Measurements from ENCODE around the gene TMEM134.

TMEM134 gene

DNA sequence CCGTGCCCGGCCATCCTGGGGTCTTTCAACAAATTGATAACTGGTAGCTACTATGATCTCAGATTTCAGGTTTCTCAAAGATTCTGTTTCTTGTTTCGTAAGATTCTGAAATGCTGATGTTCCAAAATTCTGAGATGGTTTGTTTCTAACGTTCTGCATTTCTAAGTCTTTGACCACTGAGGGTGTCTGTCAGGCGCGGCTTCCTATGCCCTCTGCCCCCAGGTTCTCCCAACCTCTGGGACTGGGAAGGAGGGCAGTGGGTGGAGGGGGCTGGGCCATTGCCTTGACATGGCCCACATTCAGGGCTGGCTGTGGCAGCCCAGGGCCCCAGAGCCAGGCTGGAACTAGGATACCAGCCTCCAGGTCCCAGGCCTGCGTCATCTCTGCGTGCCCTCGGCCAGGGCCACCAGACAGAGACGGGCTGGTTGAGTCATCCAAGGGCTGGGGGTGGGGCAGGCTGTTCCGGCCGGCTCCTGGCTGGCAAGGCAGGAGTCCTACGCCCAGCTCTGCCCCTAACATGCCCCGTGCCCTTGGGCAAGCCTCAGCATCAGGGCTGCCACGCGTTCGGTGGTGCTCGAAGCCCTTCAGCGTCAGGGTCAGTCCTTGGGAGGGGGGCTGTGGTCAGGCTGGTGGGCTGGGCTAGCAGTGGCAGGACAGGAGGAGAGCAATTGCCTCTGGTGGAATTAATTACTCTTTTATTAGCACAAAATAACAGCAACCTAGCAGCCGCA lies 5.2 kb downstream of the TMEM134 start:
- Histone ChIP-seq H3K27me3 (ENCODE audit: insufficient read depth, low read length) (no peaks in the 10 kb centered on the region; the same call in 1 of the 2 replicates), H3K36me3 (ENCODE audit: insufficient read depth, low read depth, low read length) (no peaks in the 10 kb centered on the region), H3K4me3 (ENCODE audit: low read length) (peak overlapping the region; percentile 95; the same call in 1 of the 2 replicates), H3K9ac (ENCODE audit: low read depth, low read length) (peak overlapping the region; percentile 66; the same call in 1 of the 2 replicates), H3K27ac (ENCODE audit: low read length) (no peak overlapping the region), H3K4me1 (ENCODE audit: insufficient read depth, low read length) (peaks cover 11% of the 10 kb centered on the region), H3K9me3 (ENCODE audit: insufficient read depth, low read depth, low read length) (no peaks in the 10 kb centered on the region)

DNA sequence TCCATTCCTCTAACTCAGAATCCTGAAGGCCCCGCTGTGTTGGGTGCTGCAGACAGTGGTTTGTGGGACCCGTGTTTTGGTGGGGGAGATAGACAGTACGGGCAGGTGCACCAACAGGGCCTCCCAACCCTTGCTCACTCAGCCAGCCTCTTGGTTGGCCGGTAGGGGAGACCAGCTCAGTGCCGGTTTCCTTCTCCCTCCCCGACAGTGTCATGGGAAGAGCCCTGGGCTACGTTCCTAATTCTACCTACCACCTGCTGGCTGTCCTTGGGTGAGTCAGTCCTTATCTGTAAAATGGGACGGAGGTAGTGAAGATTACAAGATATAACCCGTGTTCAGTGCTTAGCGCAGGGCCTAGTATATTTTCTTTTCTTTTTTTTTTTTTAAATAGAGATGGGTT lies 5.9 kb downstream of the TMEM134 start:
- H3K27me3 ChIP-seq (ENCODE audit: insufficient read depth, low read length): no peaks in the 10 kb centered on the region; the same call in 1 of the 2 replicates
- no peaks in the 10 kb centered on the region for H3K9me3 ChIP-seq (ENCODE audit: insufficient read depth, low read depth, low read length)
- H3K36me3 ChIP-seq (ENCODE audit: insufficient read depth, low read depth, low read length): no peaks in the 10 kb centered on the region
- no peak overlapping the region for H3K4me3 ChIP-seq (ENCODE audit: low read length)
- H3K9ac ChIP-seq (ENCODE audit: low read depth, low read length): no peak overlapping the region
- H3K4me1 ChIP-seq (ENCODE audit: insufficient read depth, low read length): peaks cover 8% of the 10 kb centered on the region
- no peak overlapping the region for H3K27ac ChIP-seq (ENCODE audit: low read length)

DNA sequence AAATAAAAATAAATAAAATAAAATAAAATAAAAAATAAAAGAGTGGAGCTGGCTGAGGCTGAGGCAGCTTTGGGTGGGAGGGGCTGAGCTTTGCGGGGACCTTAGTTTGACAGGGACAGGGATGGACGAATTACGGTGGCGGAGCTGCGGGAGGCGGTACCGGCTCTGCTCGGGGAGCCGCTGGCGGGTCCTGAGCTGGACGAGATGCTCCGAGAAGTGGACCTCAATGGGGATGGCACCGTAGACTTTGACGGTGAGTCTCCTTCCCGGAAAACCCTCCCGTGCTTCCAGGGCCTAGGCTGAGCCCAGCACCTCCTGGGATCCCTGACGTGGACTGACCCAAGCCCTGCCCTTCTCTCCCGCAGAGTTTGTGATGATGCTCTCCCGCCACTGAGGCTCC lies 10.8 kb downstream of the TMEM134 start:
- Histone ChIP-seq H3K4me1 (ENCODE audit: insufficient read depth, low read length) (no peaks in the 10 kb centered on the region), H3K4me3 (ENCODE audit: low read length) (no peak overlapping the region), H3K9me3 (ENCODE audit: insufficient read depth, low read depth, low read length) (no peaks in the 10 kb centered on the region), H3K36me3 (ENCODE audit: insufficient read depth, low read depth, low read length) (no peaks in the 10 kb centered on the region), H3K9ac (ENCODE audit: low read depth, low read length) (no peak overlapping the region), H3K27ac (ENCODE audit: low read length) (no peak overlapping the region), H3K27me3 (ENCODE audit: insufficient read depth, low read length) (no peaks in the 10 kb centered on the region; the same call in 1 of the 2 replicates)

DNA sequence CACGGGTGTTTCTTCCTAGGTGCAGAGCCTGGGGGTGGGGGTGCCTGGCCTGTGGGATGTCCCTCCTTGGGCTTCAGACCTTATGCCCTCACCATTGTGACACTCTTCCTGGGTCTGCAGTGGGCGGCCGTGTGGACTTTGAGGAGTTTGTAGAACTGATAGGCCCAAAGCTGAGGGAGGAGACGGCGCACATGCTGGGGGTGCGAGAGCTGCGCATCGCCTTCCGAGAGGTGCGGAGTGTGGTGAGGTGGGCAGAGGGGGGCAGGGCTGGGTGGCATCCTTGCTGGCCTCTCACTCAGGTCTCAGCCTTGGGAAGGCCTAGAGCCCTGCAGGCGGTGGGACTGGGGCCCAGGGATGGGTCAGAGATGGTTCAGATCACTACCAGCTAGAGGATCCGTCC lies 11.6 kb downstream of the TMEM134 start:
- no peaks in the 10 kb centered on the region for H3K36me3 ChIP-seq (ENCODE audit: insufficient read depth, low read depth, low read length)
- no peaks in the 10 kb centered on the region for H3K9me3 ChIP-seq (ENCODE audit: insufficient read depth, low read depth, low read length)
- no peak overlapping the region for H3K4me3 ChIP-seq (ENCODE audit: low read length)
- H3K9ac ChIP-seq (ENCODE audit: low read depth, low read length): no peak overlapping the region
- H3K27me3 ChIP-seq (ENCODE audit: insufficient read depth, low read length): no peaks in the 10 kb centered on the region; the same call in 1 of the 2 replicates
- H3K27ac ChIP-seq (ENCODE audit: low read length): no peak overlapping the region
- H3K4me1 ChIP-seq (ENCODE audit: insufficient read depth, low read length): no peaks in the 10 kb centered on the region

DNA sequence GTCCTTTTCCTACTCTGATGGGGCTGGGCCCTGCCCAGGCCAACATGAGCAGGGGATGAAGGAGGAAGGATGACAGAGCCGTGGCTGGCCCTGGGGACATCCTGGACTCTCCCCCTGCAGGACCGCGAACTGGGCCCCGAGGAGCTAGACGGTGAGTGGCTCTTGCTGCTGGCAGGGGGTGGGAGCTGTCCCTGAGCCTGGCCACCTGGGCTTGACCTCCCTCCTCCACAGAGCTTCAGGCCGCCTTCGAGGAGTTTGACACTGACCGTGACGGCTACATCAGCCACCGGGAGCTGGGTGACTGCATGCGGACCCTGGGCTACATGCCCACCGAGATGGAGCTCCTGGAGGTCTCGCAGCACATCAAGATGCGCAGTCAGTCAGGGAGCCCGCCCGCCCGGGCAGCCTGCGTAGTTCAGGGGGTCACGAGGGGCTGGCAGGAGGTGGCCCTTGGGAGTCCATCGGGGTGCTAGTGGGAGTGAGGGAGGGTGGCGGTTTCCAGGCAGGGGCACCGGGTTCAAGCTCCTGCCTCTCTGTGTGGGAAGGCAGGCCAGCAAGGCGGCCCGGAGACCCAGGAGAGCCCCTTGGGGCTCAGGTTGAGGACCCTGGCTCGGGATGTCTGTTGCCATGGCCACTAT lies 12.9 kb downstream of the TMEM134 start:
- H3K4me3 ChIP-seq (ENCODE audit: low read length): no peak overlapping the region
- no peak overlapping the region; the same call in 1 of the 2 replicates for H3K9ac ChIP-seq (ENCODE audit: low read depth, low read length)
- H3K27me3 ChIP-seq (ENCODE audit: insufficient read depth, low read length): no peaks in the 10 kb centered on the region; the same call in 1 of the 2 replicates
- H3K36me3 ChIP-seq (ENCODE audit: insufficient read depth, low read depth, low read length): no peaks in the 10 kb centered on the region
- H3K4me1 ChIP-seq (ENCODE audit: insufficient read depth, low read length): no peaks in the 10 kb centered on the region
- no peak overlapping the region for H3K27ac ChIP-seq (ENCODE audit: low read length)
- no peaks in the 10 kb centered on the region for H3K9me3 ChIP-seq (ENCODE audit: insufficient read depth, low read depth, low read length)

DNA sequence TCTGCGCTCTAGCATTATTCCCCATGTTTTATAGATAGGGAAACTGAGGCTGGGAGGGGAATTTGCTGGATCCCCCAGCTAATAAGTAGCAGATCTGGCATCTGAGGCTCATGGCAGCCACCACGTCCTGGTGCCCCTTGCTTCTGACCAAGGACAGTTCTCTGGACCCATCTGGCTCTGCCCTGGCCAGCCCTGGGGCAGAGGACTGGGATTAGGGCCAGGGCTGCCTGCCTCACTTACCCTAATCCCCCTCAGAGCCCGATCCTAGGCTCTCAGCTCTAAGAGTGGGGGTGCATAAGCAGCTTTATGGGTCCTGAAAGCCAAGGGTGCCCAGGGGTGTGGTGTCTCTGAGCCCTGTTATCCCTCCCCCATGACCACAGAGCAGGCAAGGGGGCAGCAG lies 14.0 kb downstream of the TMEM134 start, which contains the start of gene CABP4:
TSS of gene CABP4 (plus strand) at position 301 of the 400 bp plus-strand sequence. CDS start at position 371, 70 bp downstream.
- no peaks in the 10 kb centered on the region; the same call in 1 of the 2 replicates for H3K27me3 ChIP-seq (ENCODE audit: insufficient read depth, low read length)
- H3K9me3 ChIP-seq (ENCODE audit: insufficient read depth, low read depth, low read length): no peaks in the 10 kb centered on the region
- H3K27ac ChIP-seq (ENCODE audit: low read length): no peak within 1 kb of the TSS
- no peak within 1 kb of the TSS for H3K4me3 ChIP-seq (ENCODE audit: low read length)
- no peaks in the 10 kb centered on the region for H3K4me1 ChIP-seq (ENCODE audit: insufficient read depth, low read length)
- no peak within 1 kb of the TSS; the same call in 1 of the 2 replicates for H3K9ac ChIP-seq (ENCODE audit: low read depth, low read length)
- H3K36me3 ChIP-seq (ENCODE audit: insufficient read depth, low read depth, low read length): no peaks in the 10 kb centered on the region

DNA sequence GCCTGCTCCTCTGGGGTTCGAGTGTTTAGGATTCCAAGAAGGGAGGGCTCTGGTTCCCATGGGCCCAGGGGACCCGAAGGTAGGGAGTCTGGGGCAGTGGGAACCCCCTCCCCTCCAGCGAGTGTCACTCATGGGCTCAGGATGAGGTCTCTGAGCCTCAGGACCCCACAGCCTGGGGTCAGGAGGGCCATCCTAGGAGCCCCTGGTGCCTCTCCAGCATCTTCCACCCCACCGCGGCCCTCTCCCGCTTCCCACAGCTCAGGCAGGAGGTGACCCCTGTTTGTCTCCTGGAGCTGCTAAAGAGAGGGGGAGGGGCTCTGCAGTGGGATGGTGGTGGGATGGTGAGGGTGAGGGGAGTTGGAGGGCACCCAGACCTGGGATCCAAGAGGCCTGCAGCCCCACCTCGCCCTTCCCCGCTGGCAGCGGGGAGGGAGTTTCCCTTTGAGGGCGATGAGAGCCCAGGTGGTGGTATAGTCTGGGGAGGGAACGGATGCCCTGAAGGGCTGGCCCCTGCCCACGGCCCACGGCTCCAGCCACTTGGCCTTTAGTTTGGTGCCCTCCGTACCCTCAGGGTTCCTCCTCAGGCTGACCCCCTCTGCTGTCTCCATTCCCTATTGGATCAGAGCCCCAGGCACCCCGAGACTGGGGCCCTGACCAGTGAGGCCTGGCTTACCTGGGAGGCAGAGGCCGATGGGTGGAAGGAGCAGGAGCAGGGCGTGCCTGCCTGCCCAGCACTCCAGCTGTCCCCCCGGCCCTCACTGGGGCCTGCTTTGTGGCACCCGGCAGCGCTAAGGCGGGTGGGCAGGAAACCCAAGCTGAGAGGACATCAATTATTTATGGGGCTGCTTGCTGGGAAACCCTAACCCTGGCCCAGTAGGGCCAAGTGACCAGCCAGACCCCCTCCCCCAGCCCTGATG lies 15.0 kb downstream of the TMEM134 start:
- H3K27ac ChIP-seq (ENCODE audit: low read length): no peak overlapping the region
- no peaks in the 10 kb centered on the region for H3K36me3 ChIP-seq (ENCODE audit: insufficient read depth, low read depth, low read length)
- no peak overlapping the region for H3K9ac ChIP-seq (ENCODE audit: low read depth, low read length)
- no peaks in the 10 kb centered on the region for H3K9me3 ChIP-seq (ENCODE audit: insufficient read depth, low read depth, low read length)
- H3K27me3 ChIP-seq (ENCODE audit: insufficient read depth, low read length): no peaks in the 10 kb centered on the region
- no peak overlapping the region for H3K4me3 ChIP-seq (ENCODE audit: low read length)
- no peaks in the 10 kb centered on the region for H3K4me1 ChIP-seq (ENCODE audit: insufficient read depth, low read length)

DNA sequence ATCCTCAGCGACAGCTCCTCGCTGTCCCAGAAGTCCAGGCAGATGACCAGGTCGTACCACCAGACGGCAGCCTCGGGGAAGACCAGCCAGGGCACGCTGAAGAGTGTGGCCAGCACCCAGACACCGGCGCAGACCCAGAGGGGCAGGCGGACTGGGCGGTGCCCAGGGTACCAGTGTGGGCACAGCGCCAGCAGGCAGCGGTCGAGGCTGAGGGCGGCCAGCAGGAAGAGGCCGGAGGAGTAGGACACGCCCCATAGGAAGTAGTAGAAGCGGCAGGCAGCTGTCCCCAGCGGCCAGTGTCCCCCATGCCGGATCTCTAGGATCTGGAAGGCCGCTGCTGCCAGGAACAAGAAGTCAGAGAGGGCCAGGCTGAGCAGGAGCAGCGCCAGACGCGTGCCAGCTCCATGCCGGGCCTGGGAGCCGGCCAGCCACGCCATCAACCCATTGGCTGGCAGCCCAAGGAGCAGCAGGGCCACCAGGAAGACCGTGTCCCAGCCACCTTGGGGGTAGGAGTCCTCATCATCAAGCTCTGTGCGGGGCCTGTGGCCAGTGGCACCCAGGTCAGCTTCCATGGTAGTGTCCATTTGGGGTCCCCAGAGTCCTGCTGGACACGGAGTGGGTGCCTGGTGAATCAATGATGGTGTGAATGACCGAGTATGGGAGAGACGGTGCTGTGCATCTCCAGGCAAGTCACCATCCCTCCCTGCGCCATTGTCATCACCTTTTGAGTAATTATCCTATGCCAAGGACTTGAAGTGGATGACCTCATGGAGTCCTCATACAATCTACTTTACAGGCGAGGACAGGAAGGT lies 16.7 kb downstream of the TMEM134 start, which contains the start of gene GPR152:
TSS of gene GPR152 (minus strand) at position 589 of the 812 bp plus-strand sequence. CDS start at position 584, 5 bp downstream.
- Histone ChIP-seq H3K36me3 (ENCODE audit: insufficient read depth, low read depth, low read length) (no peaks in the 10 kb centered on the region), H3K9me3 (ENCODE audit: insufficient read depth, low read depth, low read length) (no peaks in the 10 kb centered on the region), H3K27me3 (ENCODE audit: insufficient read depth, low read length) (no peaks in the 10 kb centered on the region), H3K27ac (ENCODE audit: low read length) (no peak within 1 kb of the TSS), H3K9ac (ENCODE audit: low read depth, low read length) (no peak within 1 kb of the TSS), H3K4me3 (ENCODE audit: low read length) (no peak within 1 kb of the TSS), H3K4me1 (ENCODE audit: insufficient read depth, low read length) (no peaks in the 10 kb centered on the region)

DNA sequence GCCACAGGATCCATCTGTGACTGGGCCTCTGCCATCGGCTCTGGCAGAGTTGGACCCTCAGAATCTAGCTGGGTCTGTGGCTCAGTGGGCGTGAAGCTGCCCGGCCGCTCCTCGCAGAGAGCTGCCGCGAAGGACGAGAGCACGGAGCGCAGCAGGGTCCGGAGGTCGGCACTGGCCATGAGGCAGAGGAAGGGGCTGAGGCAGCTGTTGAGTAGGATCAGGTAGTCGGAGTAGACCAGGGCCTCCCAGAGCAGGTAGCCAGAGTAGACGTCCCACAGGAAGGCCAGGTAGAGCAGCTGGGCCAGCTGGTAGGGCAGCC lies 17.4 kb downstream of the TMEM134 start:
- H3K4me1 ChIP-seq (ENCODE audit: insufficient read depth, low read length): no peaks in the 10 kb centered on the region
- H3K9ac ChIP-seq (ENCODE audit: low read depth, low read length): no peak overlapping the region
- no peak overlapping the region for H3K4me3 ChIP-seq (ENCODE audit: low read length)
- H3K9me3 ChIP-seq (ENCODE audit: insufficient read depth, low read depth, low read length): no peaks in the 10 kb centered on the region
- no peak overlapping the region for H3K27ac ChIP-seq (ENCODE audit: low read length)
- no peaks in the 10 kb centered on the region for H3K27me3 ChIP-seq (ENCODE audit: insufficient read depth, low read length)
- H3K36me3 ChIP-seq (ENCODE audit: insufficient read depth, low read depth, low read length): no peaks in the 10 kb centered on the region

DNA sequence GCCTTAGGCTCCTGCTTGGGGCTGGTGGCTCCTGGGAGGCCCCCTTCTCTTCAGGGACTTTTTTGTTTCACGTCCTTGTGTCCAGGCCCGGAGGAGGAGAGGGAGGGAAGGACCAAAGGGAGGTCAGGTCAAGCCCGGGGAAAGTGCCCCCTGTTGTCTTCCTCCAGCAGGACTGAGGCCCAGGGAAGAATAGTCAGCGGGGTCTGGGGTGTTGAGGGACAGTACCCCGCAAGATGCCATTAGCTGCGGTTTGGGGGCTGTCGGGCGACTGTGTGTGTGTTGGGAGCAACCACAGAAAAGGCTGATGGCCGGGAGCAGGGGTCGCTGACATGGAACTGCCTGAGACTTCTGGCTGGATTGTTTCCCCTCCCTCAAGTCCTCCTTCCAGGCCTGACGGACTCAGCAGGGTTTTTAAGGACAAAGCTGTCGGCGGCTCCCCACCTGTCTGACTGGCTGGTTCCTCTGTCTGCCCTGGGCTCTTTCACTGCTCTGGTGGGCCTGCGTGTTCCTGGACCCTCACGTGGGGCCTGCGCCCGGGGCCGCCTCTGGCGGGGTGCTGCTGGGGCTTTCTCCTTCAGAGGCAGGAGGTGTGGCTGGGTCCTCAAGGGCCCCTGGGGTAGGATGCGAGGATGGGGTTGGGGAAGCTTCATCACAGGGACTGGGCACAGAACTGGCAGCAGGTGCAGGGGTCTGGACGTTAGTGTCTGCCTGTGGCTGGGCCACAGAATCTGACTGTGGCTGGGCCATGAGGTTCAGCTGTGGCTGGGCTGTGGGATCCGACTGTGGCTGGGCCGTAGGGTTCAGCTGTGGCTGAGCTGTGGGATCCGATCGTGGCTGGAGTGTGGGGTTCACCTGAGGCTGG lies 18.0 kb downstream of the TMEM134 start:
- Histone ChIP-seq H3K9ac (ENCODE audit: low read depth, low read length) (no peak overlapping the region), H3K9me3 (ENCODE audit: insufficient read depth, low read depth, low read length) (no peaks in the 10 kb centered on the region), H3K4me3 (ENCODE audit: low read length) (no peak overlapping the region), H3K4me1 (ENCODE audit: insufficient read depth, low read length) (no peaks in the 10 kb centered on the region), H3K27me3 (ENCODE audit: insufficient read depth, low read length) (no peaks in the 10 kb centered on the region), H3K36me3 (ENCODE audit: insufficient read depth, low read depth, low read length) (no peaks in the 10 kb centered on the region), H3K27ac (ENCODE audit: low read length) (no peak overlapping the region)

Measured in iPS-20b (cell line).